NOMO-1 (cell line): ENCODE results near the gene DLGAP4.

Experiments
- DNase-seq, 2 experiments: peaks; one replicate each; lab custom pipeline; 2025; ENCODE audit not compliant: unreplicated experiment in 2 of 2; lab: John Stamatoyannopoulos, UW

DLGAP4 gene

DNA sequence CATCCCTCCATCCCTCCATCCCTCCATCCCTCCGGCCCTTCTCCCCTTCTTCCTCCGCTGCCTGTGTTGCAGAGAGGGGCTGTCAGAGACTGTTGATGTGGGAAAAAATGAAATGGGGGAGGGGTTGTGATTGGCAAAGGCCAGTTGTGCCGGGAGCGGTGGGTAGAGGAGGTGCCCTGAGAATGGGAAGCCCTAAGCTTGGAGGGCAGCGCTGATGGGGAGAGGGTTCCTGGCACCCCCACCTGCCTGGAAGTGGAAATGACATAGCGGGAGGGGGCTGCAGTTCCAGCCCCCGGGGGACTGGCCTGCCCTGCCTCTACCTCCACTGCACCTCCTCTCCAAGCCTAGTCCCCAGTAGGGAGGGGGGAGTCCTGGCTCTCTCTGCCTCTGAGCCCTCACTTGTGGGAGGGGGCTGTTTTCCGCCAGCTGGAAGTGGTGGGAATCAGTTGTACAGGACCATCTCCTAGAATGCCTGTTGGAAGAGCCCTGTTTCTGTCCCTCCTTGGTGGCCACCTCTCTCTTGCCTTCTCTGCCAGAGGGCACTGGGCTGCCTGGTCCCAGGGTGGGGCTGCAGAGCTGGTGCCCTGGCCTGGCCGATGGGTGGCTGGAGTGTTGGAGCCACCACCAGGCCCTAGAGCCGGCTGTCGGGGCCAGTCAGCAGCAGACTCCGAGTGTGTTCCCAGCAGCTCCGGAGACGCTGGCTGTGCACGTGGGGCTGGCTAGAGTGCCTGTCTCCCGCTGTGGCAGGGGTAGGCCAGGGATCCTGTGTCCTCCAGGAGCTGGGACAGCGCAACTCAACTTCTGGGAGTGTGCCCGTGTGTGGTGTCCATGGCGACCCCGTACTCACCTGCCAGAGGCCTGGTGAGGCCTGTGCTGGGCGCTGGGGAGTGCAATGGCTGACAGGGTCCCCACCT, 1.5 kb downstream of the DLGAP4 start:
- DNase-seq, result no peak

- DNase-seq, result no peak
These were observed 2.2 kb downstream of the DLGAP4 start for GRCh38 chr20:36308353-36308752.

GRCh38 chr20:36308986-36309385, 2.8 kb downstream of the DLGAP4 start:
- DNase-seq, result no peak

DNA sequence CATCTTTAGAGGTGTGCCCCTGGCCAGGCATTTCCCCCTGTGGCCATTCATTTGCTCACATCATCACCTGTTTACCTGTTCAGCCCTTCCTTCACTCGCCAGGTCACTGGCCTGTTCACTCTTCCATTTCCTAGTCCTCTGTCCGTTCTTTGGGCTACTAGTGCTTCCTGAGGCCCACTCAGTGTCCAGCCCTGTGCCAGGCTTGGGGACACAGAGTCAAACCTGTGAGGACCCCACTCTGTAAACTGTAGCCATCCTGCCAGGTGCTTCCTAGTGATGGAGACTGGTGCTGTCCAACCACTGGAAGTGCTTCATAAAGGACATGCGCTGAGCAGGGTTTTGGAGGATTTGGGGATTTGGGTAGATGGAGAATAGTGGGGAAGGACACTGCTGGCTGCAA, 3.5 kb downstream of the DLGAP4 start:
- DNase-seq, result no peak

- no peak for DNase-seq
These were observed 4.3 kb downstream of the DLGAP4 start for GRCh38 chr20:36310215-36310981.

DNA sequence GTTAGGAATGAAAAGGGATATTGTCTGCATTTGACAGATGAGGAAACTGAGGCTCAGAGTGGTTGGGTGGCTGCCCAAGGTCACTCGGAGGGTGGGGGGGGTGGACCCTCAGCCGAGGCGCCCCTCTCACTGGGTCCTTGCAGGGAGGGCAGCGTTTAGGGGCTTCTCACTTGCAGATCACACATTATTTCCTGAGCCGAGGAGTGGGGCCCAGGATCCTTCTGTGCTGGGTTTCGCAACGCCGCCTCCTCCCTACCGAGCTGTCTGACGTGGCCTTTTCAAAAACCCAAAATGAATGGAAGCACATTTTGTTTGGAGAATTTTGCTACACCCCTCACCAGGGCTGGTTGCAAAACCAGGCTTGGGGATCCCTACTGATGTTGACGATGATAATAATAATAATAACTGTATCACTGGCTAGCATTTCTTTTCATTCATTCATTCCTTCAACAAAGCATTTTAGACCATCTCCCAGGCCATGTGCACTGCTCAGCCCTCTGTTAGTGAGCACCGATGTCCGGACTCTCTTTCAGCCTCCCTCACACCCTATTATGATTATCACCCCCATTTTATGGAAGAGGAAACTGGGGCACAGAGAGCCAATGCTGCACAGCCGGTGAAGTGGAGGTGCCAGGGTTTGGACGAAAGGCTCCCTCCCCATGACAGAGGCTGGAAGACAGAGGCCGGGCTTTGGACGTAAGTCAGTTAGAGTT, 5.2 kb downstream of the DLGAP4 start:
- no peak for DNase-seq

DNA sequence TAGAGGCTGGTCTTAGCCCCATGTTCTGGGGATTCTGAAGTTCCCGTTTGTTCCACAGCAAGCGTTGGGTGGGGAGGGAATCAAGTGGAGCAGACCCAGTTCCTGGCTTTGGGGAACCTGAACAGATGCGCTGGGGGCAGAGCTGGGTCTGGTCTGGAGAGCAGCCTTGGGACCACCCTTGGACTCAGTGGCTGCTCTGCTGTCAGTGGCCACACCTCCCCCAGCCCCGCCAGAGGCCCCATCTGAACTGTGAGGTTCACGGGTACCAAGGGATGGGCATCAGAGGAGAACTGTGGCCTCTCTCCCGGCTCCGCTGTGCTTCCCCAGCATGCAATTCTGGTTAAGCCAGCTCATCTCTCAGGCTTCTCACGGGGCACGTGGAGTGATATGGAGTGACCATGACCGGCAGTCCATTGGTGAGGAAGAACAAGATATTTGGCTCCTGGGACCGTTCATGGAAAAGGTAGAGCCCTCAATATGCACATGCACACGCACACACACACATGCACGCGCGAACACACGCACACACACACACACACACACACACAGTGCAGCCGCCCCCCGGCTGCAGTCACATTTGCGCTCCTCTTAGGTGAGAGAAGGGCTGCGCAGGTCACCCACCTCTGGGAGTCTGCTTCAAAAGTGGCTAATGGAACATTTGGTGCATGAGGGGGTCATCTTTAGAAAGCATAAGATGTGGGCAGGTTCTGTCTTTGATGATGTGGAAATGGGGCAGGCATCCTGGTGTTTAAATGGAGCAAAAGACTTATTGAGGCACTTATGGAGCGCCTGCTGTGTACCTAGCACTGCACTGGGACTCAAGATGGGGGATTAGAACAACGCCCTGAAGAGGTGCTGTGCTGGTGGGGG, 6.0 kb downstream of the DLGAP4 start:
- DNase-seq, result no peak

- DNase-seq, result no peak
These were observed 6.7 kb downstream of the DLGAP4 start for GRCh38 chr20:36312724-36313441.

DNA sequence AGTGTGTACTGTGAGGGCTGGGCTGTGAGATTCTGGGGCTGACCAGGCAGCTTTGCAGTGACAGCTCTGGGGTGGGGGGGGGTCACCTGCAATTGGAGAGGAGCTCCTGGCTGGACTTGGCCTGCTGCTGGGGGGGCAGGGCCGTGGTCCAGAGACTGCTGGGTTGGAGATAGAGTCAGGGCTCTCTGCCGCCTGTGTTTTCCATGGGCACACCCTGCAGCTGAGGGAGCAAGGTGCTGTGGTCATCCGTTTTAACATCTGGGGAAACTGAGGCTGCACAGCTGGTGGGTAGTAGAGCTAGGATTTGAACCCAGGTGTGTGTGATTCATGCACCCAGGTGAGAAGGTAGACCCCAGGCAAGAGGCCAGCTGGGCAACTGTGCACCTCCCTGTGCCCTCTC, 7.3 kb downstream of the DLGAP4 start:
- DNase-seq, result no peak

GRCh38 chr20:36313926-36314325, 7.8 kb downstream of the DLGAP4 start:
- no peak for DNase-seq

GRCh38 chr20:36314734-36315544, 8.8 kb downstream of the DLGAP4 start:
- no peak for DNase-seq

DNA sequence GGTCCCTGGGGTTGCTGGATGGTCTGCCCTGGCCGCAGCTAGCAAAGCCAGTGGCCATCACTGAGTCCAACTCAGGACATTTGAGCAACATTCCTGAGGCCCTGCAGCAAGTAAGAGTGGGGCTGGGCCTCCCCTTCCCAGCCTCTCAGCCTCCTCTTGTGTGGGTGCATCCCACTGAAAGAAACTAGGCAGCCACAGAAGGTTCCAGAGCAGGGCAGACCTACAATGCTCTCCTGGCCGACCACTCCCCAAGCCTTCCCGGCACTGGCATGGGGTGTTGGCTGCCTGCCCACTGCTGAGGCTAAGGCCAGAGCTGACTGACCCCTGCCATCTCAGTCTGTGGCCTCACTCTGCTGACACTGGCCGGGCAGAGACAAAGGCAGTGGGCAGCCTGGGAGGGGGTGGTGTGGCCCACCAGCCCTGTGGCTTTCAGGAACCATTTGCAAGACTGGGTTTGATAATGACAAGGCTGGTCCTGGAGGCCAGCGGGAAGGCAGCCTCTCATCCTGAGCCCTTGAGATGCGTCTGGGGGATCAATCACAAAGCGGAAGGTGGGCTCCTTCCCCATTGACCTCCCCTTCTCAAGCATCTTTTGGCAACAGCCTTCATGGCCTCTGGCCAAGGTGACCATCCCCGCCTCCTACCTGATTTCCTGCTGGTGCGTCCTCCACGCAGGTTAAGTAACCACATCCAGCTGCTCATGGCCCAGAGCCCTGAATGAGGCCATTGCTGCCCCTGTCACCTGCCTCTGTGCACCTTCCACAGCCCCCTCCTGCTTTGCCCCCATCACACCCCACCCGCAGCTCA, 9.6 kb downstream of the DLGAP4 start:
- no peak for DNase-seq

DNA sequence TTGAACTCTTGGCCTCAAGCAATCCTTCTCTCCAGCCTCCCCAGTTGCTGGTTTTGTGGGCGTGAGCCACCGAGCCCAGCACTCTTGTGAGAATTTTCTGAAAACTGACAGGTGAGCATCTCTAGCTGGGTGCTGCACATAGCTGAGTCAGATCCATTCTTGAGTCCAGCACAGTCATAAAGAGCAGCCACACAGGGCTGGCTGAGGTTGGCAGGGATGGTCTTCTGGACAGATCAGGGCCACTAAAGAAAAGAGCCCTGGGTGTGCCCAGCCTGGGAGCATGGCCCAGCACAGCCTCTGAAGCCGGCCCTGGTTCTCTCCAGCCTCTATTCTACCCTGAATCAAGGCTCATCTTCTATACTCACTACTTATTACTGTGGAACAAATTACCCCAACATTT, 11.5 kb downstream of the DLGAP4 start:
- no peak for DNase-seq

DNA sequence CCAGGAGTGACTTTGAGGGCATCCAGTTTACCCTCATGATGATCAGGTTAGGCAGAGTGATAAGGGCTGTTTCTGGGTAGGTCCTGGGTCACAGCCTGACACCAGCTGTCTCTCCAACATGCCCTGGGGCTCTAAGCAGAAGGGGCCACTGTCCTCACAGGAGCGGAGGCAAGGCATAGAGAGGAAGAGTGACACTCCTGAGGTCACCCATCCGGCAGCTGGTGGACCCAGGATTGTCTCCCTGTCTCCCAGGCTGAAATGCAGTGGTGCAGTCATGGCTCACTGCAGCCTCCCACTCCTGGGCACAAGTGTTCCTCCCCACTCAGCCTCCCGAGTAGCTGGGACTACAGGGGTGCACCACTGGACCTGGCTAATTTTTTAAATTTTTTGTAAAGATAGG, 12.0 kb downstream of the DLGAP4 start:
- DNase-seq, result no peak

GRCh38 chr20:36319356-36320260, 13.5 kb downstream of the DLGAP4 start:
- no peak for DNase-seq

DNA sequence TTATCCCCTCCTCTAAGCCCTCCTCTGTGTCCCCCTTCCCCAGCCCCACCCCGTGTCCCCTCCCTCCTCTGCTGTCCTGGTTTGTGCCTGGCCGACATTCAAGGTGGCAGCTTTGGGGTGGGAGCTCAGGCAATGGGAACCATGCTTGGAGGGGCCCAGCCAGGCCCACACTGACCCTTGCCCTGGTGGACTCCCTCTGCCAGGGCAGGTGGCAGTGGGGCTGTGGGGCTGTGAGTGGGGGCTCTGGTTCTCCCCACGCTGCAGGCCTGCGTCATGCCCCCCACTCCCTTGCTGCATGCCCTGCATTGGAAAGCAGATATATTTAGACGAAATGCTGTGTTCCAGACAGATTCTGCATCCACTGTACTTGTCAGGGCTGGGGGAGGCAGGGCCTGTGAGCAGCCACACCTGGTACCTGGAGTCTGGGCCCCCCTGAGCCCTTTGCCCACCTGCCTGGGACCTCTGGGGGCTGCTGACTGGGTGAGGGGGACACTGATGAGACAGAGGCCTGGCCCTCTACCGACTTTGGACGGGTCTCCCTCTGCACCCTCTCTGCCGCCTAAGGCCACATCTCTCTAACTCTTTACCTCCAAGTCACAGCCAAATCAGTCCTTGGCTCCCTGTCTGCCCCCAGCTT, 14.2 kb downstream of the DLGAP4 start:
- no peak for DNase-seq
